ENCODE data around the gene AFF3. TPM values are rescaled to one million over a fixed set of nuclear protein-coding genes. Genes with fewer than 3 reads are reported as not detected.

The AFF3 gene
- total and polyA plus RNA-seq, 7 donors = 0.46 to 25.0 (median 18.6) TPM

GRCh38 chr2:100054426-100054825 is 88.0 kb downstream of the AFF3 start:
- no peaks in the 10 kb centered on the region for H3K36me3 ChIP-seq
- DNase-seq = no peak
- no peaks in the 10 kb centered on the region for H3K9me3 ChIP-seq
- H3K4me1 ChIP-seq = peaks cover 0 to 14% (median 10%) of the 10 kb centered on the region in 4 donors
- TF ChIP-seq CTCF (IDR thresholded peaks at IDR 0.05) (no peak), POLR2AphosphoS5 (IDR thresholded peaks at IDR 0.05) (no peak), EP300 (IDR thresholded peaks at IDR 0.05) (no peak), POLR2A (IDR thresholded peaks at IDR 0.05) (no peak)
- 92 to 96% methylated on average over 2 of the region's 2 CpGs for WGBS, 2 donors
- no peaks in the 10 kb centered on the region for H3K27me3 ChIP-seq
- no peak overlapping the region for H3K27ac ChIP-seq
- intact Hi-C loops (cut with DNase I) = no loop called here
- no peak overlapping the region for H3K4me3 ChIP-seq

- no peaks in the 10 kb centered on the region for H3K36me3 ChIP-seq
- H3K9me3 ChIP-seq = no peaks in the 10 kb centered on the region
- H3K27me3 ChIP-seq = no peaks in the 10 kb centered on the region
- no peak overlapping the region for H3K4me3 ChIP-seq
- no peak for DNase-seq
- H3K27ac ChIP-seq = no peak overlapping the region
- WGBS, 2 donors = 81 to 85% methylated on average over 5 of the region's 5 CpGs
- H3K4me1 ChIP-seq = peaks cover 0 to 11% (median 9%) of the 10 kb centered on the region in 4 donors
- intact Hi-C loops (cut with DNase I) = no loop called here
- TF ChIP-seq CTCF (IDR thresholded peaks at IDR 0.05) (no peak), POLR2AphosphoS5 (IDR thresholded peaks at IDR 0.05) (no peak), POLR2A (IDR thresholded peaks at IDR 0.05) (no peak), EP300 (IDR thresholded peaks at IDR 0.05) (no peak)
Observed at GRCh38 chr2:100053087-100053885, 89.1 kb downstream of the AFF3 start.

- Histone ChIP-seq H3K4me3 (no peak overlapping the region), H3K36me3 (no peaks in the 10 kb centered on the region), H3K27ac (no peak overlapping the region), H3K9me3 (no peaks in the 10 kb centered on the region), H3K4me1 (peaks cover 0 to 5% (median 3%) of the 10 kb centered on the region in 4 donors), H3K27me3 (no peaks in the 10 kb centered on the region)
- WGBS, 2 donors = 83 to 85% methylated on average over 4 of the region's 4 CpGs
- TF ChIP-seq CTCF (IDR thresholded peaks at IDR 0.05) (no peak), EP300 (IDR thresholded peaks at IDR 0.05) (no peak)
- DNase-seq = no peak
- intact Hi-C loops (cut with DNase I) = no loop called here
Observed at GRCh38 chr2:100052650-100053049, 89.7 kb downstream of the AFF3 start.

- H3K27me3 ChIP-seq = no peaks in the 10 kb centered on the region
- no peak overlapping the region for H3K4me3 ChIP-seq
- no peak for DNase-seq
- H3K27ac ChIP-seq = no peak overlapping the region
- no peaks in the 10 kb centered on the region for H3K36me3 ChIP-seq
- TF ChIP-seq EP300 (IDR thresholded peaks at IDR 0.05) = no peak
- no peaks in the 10 kb centered on the region for H3K4me1 ChIP-seq
- 95% methylated on average over 5 of the region's 5 CpGs for WGBS, 2 donors
- intact Hi-C loops (cut with DNase I) = no loop called here
- no peaks in the 10 kb centered on the region for H3K9me3 ChIP-seq
Observed at GRCh38 chr2:100051253-100051652, 91.1 kb downstream of the AFF3 start.

GRCh38 chr2:100050685-100051084 is 91.7 kb downstream of the AFF3 start:
- Histone ChIP-seq H3K27me3 (no peaks in the 10 kb centered on the region), H3K36me3 (no peaks in the 10 kb centered on the region), H3K4me1 (no peaks in the 10 kb centered on the region), H3K27ac (no peak overlapping the region), H3K4me3 (no peak overlapping the region), H3K9me3 (no peaks in the 10 kb centered on the region)
- DNase-seq = no peak
- intact Hi-C loops (cut with DNase I) = no loop called here
- TF ChIP-seq CTCF (IDR thresholded peaks at IDR 0.05) (no peak), EP300 (IDR thresholded peaks at IDR 0.05) (no peak), POLR2AphosphoS5 (IDR thresholded peaks at IDR 0.05) (no peak)
- 78 to 89% methylated on average over 6 of the region's 6 CpGs for WGBS, 2 donors
